GM23248 (cell line): ENCODE data around the gene MACROD2.

Experiments
- EZH2 ChIP-seq: fragments of 200-600 bp; sonication (generic); IDR thresholded peaks from 2 replicates; pipeline ENCODE4 v1.6.1; 2018; ENCODE audit warnings: antibody characterized with exemption, mild to moderate bottlenecking; ENCODE audit not compliant: insufficient read depth, poor library complexity, severe bottlenecking
- EZH2phosphoT487 ChIP-seq: fragments of 200-600 bp; sonication (generic); IDR thresholded peaks from 2 replicates; pipeline ENCODE4 v1.6.1; 2018; ENCODE audit warnings: antibody characterized with exemption, moderate library complexity, mild to moderate bottlenecking, low read depth; ENCODE audit not compliant: insufficient read depth

GRCh38 chr20:15060265-15061060, 1065.1 kb downstream of the MACROD2 start:
- TF ChIP-seq EZH2phosphoT487 = no peak
- TF ChIP-seq EZH2 = no peak
